NCI-H748 (cell line): ENCODE results near the gene SPPL2C.
"Not testable (repeated sequence)": the region's sequence is repeated elsewhere in the genome, so short reads cannot be mapped to it uniquely, and the experiment has no call there.

Experiments used
- DNase-seq: peaks from one replicate; lab custom pipeline; 2025; ENCODE audit not compliant: unreplicated experiment; lab: John Stamatoyannopoulos, UW

Gene SPPL2C

GRCh38 chr17:45848868-45849535, 4.3 kb downstream of the SPPL2C start:
- DNase-seq = no peak

DNA sequence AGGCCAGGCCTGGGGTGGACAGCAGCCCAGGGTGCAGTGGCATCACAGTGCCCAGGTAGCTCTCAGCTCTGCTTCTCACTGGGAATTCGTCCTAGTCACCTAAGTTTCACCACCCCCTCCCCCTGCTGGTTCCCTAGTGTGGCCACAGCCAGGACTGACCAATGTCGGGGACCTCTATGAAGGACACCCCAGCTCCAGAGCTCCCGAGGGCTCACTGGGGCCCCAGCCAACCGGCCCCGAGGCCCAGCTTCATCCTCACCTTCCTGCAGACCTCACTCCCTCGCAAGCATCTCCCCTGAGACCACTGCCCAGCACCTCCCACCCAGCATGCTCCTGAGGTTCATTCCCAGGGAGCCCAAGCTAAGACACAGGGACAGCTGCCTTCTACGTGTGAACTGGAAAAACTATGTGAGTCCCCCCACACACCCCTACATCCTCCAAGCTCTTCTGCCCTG, 4.9 kb downstream of the SPPL2C start:
- no peak for DNase-seq

DNA sequence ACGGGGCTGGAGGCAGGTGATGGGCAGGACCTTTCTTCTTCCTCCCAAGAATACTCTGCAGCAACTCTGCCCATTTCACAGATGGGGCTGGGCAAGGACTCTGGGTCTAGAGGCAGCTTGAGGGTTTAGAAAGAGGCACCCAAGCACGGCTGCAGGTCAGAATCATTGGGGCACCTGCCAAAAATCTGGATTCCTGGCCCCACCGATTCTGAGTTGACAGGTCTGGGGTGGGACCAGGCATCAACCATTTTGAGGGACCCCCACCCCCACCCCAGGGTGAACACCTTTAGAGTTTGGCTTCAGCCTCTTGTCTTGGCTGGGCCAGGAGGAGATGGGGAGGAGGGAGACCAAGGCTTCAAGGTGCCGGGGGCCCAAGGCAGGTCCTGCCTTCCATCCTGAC, 5.3 kb downstream of the SPPL2C start:
- no peak for DNase-seq

DNA sequence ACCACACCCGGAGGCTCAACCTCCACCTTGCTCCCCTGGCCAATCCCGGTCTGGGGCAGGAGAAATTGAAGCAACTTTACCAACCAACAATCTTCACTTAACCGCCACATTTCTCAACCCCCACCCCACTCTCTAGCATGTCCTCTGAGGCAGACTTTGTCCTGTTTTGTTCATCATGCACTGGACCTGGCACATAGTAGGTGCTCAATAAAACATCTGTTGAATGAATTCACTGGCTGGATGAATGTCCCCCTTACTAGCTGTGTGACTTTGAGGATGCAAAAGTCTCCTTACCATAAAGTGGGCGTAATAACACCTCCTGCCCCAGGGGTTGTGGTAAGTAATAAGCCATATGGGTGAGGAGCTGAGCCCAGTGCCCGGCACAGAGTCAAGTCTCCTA, 5.8 kb downstream of the SPPL2C start:
- no peak for DNase-seq

DNA sequence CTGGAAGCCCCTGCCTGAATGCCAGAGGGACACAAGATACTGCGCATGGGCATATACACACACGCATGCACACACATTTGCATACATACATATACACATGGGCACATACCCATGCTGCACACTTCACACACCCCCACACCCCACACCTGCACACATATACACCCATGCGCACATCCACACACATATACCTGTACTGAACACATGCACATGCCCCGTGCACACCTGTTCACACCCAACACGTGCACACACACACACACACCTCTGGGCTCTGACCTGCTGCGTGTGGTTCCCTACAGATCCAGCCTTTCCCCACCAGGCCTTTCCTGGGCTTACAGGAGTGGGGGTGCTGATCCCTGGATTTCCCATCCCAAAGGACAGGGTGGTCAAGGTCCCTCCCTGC, 6.3 kb downstream of the SPPL2C start:
- DNase-seq = no peak

DNA sequence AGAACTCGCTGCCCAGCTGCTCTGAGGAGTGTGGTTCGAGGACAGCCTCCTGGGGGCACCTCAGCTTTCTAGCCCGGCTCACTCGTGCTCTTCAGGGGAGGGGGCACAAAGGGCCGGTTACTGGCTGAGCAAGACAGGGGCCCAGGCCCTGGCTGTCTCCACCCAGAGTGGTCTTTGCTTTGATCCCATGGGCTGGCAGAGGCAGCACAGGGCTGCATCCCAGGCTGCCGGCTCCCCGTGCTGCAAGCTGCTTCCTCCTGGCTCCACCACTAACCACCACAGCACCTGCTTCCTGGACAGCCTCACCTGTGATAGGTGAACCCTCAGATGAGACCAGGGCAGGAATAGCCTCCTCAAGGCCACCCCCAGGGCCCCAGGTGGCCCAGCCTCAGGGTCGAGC, 6.8 kb downstream of the SPPL2C start:
- no peak for DNase-seq

DNA sequence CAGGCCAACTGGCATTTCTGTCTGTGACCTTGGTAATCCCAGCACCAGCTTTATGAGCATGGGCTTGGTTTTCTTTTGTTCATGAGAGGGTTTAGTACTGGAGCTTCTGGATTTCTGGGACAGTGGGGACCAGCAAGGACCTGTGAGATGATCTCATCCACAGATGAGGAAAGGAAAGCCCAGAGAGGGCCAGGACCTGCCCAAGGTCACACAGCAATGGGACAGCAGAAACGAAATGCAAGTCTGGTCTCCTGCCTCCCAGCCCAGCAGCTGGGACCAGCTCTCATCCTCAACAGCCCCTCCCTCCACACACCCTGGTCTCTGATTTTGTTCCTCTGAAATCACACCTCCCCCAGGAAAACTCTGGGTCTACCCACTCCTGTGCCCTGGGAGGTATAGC, 7.2 kb downstream of the SPPL2C start:
- DNase-seq = no peak

DNA sequence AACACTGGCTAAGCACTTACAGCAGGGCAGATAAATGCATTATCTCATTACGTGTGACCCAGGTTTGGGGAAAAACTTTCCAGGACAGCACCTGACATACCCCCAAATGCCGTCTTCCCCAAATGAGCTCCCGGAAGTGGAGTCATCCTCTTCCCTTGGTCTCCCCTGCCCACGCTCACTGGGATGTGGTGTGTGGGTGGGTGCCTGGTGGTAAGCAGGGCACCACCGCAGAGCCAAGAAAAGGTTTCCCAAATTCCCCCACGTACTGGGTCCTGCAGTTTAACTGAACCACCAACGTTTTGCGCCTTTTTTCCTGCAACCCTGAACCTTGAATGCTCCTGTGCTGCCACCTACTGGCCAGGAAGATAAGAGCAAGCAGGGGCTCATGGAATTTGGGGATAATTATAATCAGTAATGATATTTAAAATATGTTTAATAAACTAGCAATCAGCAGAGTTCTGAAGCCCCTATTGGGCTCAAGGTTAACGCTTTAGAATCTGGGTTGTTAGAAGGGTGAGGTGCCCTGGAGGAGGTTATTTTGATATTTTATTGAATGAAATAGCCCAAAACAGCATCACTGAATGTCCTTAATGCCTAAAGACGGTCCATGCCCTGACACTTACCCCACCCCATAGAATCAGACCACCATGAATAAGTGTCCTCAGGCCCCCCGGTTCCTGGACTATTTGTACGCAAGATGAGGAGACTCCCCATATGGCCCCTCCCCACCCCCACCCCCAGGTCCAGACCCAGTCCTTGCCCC, 8.0 kb downstream of the SPPL2C start:
- DNase-seq = peak; percentile 72

DNA sequence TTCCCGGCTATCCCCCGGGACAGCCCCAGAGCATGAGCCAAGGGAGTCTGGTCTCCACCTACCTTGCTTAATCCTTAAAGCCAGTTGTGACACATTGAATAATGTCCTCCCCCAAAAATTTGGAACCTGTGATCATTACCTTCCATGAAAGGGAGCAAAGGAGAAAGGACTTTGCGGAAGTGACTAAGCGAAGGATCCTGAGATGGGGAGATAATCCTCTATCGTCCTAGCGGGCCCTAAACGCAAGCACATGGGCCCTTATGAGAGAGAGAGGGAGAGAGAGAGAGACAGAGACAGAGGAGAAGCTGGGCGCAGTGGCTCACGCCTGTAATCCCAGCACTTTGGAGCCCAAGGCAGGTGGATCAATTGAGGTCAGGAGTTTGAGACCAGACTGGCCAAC, 9.5 kb downstream of the SPPL2C start:
- DNase-seq = no peak

GRCh38 chr17:45855691-45856336, 11.1 kb downstream of the SPPL2C start:
- DNase-seq = no peak

DNA sequence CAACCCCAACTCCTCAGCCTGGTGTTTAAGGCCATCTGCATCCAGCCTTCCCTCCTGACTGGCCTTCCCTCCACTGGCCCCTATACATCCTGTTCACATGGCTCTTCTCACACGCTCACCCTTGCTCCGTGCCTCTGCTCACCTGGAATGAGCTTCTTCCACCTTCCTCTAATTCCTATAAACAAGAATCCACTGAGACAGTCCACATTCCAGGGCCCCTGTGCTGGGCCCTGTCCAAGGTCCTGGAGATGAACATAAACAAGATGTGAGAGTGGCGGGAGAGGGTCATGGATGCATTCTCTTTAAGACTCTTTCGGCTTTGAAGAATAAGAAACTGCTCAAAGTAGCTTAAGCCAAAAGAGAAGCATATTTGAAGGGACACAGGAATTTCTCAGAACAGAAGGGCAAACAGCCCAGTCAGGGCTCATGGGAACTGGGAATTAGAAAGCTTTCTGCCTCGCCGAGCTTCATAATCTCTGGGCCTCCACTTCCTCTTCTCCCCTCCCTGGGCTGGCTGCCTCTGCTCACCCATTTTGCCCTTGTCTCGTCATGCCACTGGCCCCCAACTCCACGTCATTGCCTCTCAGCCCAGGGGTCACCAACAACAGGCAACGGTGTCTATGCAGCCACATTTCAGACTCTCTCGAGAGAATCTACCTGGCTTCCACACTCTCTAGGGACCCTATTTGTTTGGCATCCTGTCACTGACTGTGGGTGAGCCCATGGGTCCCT, 13.5 kb downstream of the SPPL2C start:
- DNase-seq = no peak

DNA sequence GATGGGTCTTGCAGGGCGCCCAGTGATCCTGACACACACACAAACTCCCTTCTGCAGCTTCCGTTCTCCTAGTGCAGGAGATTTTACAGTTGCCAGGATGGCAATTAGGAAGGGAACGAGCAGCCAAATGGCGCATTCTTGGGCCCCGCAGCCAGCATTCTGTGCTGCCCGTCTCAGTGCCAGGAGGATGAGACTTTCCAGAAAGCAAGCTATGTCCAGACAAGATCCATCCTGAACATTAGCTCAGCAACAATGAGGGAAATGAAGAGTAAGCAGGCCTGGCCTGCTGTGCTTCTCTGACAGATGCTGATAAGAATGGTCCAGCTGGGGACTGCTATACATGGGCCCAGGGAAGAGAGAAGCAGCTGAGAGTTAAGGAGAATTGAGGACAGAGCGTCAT, 16.5 kb downstream of the SPPL2C start:
- DNase-seq = no peak

GRCh38 chr17:45862127-45862526, 17.4 kb downstream of the SPPL2C start:
- DNase-seq = not testable (repeated sequence)

DNA sequence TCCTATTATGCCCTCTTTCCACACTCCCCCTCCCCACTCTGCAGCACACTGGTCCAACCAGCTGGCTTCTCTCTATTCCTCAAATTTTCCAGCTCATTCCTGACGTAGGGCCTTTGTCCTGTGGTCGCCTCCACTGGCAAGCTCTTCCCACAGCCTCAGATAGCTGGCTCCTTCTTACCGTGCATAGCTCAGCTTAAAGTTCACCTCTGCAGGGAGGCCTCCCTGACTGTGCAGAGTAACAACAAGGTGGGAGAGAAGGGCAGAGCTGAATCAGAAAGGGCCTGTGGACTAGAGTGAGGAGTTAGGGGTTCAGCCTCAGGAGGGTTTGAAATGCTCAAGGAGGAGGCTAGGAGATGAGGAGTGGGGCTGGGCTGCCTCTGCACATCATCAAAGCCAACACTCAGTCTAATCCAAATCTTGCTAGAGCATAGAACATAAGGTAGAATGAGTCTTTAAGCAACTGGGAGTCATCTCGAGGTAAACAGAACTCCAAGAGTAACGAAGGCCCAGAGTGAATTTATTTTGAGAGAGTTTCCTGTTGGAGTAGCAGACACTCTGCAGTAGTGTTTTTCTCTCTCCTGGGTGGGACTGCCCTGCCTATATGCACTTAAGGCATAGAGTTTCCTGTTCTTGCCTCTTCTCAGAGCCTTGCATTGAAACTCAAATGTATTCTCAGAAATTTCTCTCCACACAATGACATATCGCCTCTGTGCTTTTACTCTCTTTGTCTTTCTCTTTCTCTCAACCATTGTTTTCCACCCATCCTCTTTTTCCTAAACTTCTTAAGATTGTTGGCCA, 19.4 kb downstream of the SPPL2C start:
- DNase-seq = no peak

GRCh38 chr17:45867171-45867570, 22.5 kb downstream of the SPPL2C start:
- DNase-seq = no peak

DNA sequence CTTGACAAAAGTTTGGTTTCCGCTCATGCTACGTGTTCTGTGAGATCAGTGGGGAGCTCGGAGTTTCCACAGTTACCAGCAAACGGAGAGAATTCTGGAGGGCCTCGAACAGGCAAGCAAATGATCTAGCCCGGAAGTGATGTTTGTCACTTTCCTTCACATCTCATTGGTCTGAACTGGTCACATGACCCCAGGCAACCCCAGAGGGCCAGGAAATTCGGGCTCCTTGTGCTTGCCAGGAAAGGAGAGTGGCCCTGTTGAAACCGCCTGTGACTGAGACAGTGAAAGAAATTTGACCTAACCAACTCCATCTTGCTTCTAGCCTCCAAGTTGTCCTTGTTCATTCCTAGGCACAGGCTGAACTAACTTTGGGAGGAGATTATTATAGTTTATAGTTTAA, 23.0 kb downstream of the SPPL2C start:
- DNase-seq = no peak

- DNase-seq = no peak
Measured at GRCh38 chr17:45868276-45868675, 23.6 kb downstream of the SPPL2C start.

DNA sequence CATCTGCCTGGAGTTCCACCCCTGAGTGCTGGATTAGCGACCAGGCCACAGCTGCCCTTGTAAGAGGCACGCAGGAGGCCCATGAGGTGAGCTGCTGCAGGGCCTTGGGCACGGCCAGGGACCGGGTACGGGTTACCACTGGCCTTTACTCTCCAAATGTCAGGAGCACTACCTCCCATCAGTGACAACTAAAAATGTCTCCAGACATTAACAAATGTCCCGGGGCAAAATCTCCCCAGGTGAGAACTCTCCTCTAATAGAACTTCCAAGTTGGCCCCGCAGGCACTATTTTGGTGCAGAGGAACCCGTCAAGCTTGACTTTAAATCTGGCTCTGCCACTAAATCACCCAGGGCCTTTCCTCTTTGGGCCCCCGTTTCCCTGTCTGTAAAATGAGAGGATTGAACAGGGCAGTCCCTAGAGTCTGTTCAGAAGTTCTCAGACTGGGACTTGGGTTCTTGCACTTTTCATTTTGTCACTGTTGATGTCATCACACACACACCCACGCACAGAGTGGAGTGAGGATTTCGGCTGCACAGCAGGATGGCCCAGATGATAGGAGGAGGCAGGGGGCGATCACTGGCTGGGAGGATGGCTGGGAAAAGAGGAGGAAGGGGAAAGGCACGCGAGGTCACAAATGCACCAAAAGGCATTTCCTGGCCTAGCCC, 25.1 kb downstream of the SPPL2C start:
- no peak for DNase-seq

GRCh38 chr17:45870342-45870974, 25.8 kb downstream of the SPPL2C start:
- DNase-seq = no peak

DNA sequence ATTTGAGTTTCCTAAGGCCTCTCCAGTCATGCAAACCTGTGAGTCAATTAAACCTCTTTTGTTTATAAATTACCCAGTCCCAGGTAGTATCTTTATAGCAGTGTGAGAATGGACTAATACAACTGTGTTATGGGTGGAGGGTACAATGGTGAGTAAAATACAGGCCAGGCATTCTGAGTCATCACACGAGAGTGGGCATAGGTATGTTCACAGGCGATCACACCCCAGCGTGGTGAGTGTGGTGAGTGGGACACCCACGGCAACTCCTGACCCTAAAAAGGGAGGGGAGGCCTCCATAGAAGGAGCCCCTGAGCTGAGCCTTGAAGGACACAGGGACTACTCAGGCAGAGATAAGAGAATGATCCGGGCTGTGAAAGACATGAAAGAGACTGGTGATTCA, 27.0 kb downstream of the SPPL2C start:
- DNase-seq = no peak
